Sigmoid colon (tissue), 4 donors: ENCODE data around the gene DIPK1A.

Experiments used
- POLR2AphosphoS5 ChIP-seq, 4 donors: sonication (generic); formaldehyde crosslinking; IDR thresholded peaks; one replicate each; pipeline ENCODE4 v1.6.1; 2017; ENCODE audit warnings: antibody characterized with exemption in 4 of 4
- TF ChIP-seq, protein P1 (sequence below), 4 experiments: fragments of 450-650 bp in 3 of 4; fragments of 200-600 bp in 1 of 4; IDR thresholded peaks; one replicate each; pipeline ENCODE4 v1.5.1; 2016 to 2019; ENCODE audit warnings: antibody characterized with exemption in 4 of 4, mild to moderate bottlenecking in 3 of 4, moderate library complexity in 2 of 4

- TF ChIP-seq POLR2AphosphoS5 (IDR thresholded peaks at IDR 0.05) = no peak
- TF ChIP-seq, protein P1, sequence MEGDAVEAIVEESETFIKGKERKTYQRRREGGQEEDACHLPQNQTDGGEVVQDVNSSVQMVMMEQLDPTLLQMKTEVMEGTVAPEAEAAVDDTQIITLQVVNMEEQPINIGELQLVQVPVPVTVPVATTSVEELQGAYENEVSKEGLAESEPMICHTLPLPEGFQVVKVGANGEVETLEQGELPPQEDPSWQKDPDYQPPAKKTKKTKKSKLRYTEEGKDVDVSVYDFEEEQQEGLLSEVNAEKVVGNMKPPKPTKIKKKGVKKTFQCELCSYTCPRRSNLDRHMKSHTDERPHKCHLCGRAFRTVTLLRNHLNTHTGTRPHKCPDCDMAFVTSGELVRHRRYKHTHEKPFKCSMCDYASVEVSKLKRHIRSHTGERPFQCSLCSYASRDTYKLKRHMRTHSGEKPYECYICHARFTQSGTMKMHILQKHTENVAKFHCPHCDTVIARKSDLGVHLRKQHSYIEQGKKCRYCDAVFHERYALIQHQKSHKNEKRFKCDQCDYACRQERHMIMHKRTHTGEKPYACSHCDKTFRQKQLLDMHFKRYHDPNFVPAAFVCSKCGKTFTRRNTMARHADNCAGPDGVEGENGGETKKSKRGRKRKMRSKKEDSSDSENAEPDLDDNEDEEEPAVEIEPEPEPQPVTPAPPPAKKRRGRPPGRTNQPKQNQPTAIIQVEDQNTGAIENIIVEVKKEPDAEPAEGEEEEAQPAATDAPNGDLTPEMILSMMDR (IDR thresholded peaks at IDR 0.05) = no peak
Measured at GRCh38 chr1:93007941-93008577, 46.8 kb upstream of the DIPK1A start.
